BE2C (cell line): ENCODE results near the gene CROCC2.
A peak's percentile ranks its signal among the peaks of the same experiment; 100 is the strongest.

Experiments
- DNase-seq: peaks from one replicate; pipeline ENCODE4 v3.0.0-alpha.2; 2020
- H3K27me3 ChIP-seq: fragments of 250-450 bp; sonication (Bioruptor Pico); 2 replicates; pipeline ENCODE4 v1.5.1; 2020; ENCODE audit warnings: mild to moderate bottlenecking
- H3K36me3 ChIP-seq: fragments of 250-450 bp; sonication (Bioruptor Pico); 2 replicates; pipeline ENCODE4 v1.5.1; 2020; ENCODE audit warnings: mild to moderate bottlenecking
- H3K4me1 ChIP-seq: fragments of 250-450 bp; sonication (Bioruptor Pico); 2 replicates; pipeline ENCODE4 v1.5.1; 2020
- H3K4me3 ChIP-seq: 2 replicates; pipeline ENCODE4 v1.5.1; 2011; ENCODE audit warnings: low read depth, low read length
- H3K9me3 ChIP-seq: fragments of 250-450 bp; sonication (Bioruptor Pico); 2 replicates; pipeline ENCODE4 v1.5.1; 2020
- CTCF ChIP-seq: IDR thresholded peaks from 2 replicates; pipeline ENCODE4 v1.5.1; 2012; ENCODE audit warnings: mild to moderate bottlenecking, low read depth, low read length

CROCC2 gene

GRCh38 chr2:240983361-240983995, 77.3 kb downstream of the CROCC2 start:
- peak; percentile 65 for DNase-seq
- Histone ChIP-seq H3K4me1 (no peaks in the 10 kb centered on the region), H3K9me3 (peaks cover 7% of the 10 kb centered on the region), H3K4me3 (no peak overlapping the region), H3K36me3 (no peaks in the 10 kb centered on the region), H3K27me3 (no peaks in the 10 kb centered on the region)
- TF ChIP-seq CTCF: peak; percentile 50

GRCh38 chr2:240983996-240984498, 77.9 kb downstream of the CROCC2 start:
- DNase-seq: peak; percentile 12
- no peaks in the 10 kb centered on the region for H3K4me1 ChIP-seq
- H3K27me3 ChIP-seq: no peaks in the 10 kb centered on the region
- no peaks in the 10 kb centered on the region for H3K36me3 ChIP-seq
- H3K4me3 ChIP-seq: no peak overlapping the region
- no peak for TF ChIP-seq CTCF
- H3K9me3 ChIP-seq: peaks cover 7% of the 10 kb centered on the region

- DNase-seq: peak; percentile 6
- no peak overlapping the region for H3K4me3 ChIP-seq
- H3K4me1 ChIP-seq: no peaks in the 10 kb centered on the region; the same call in 1 of the 2 replicates
- H3K9me3 ChIP-seq: peaks cover 7% of the 10 kb centered on the region
- no peaks in the 10 kb centered on the region for H3K27me3 ChIP-seq
- no peaks in the 10 kb centered on the region for H3K36me3 ChIP-seq
- TF ChIP-seq CTCF: no peak
Observed at GRCh38 chr2:240985881-240986786, 80.0 kb downstream of the CROCC2 start.

- no peak for TF ChIP-seq CTCF
- Histone ChIP-seq H3K4me3 (no peak overlapping the region), H3K9me3 (peaks cover 7% of the 10 kb centered on the region), H3K4me1 (peaks cover 7% of the 10 kb centered on the region), H3K27me3 (no peaks in the 10 kb centered on the region), H3K36me3 (no peaks in the 10 kb centered on the region)
- DNase-seq: peak; percentile 11
Observed at GRCh38 chr2:240986787-240987411, 80.8 kb downstream of the CROCC2 start.

- H3K36me3 ChIP-seq: no peaks in the 10 kb centered on the region
- peaks cover 7% of the 10 kb centered on the region for H3K4me1 ChIP-seq
- peak; percentile 6 for DNase-seq
- H3K4me3 ChIP-seq: no peak overlapping the region
- H3K9me3 ChIP-seq: peaks cover 7% of the 10 kb centered on the region
- TF ChIP-seq CTCF: no peak
- H3K27me3 ChIP-seq: no peaks in the 10 kb centered on the region
Observed at GRCh38 chr2:240987588-240987987, 81.5 kb downstream of the CROCC2 start.
